Measurements from ENCODE around the gene STX8. TPM values are rescaled to one million over a fixed set of nuclear protein-coding genes. Genes with fewer than 3 reads are reported as not detected.
"Not testable (repeated sequence)": the region's sequence is repeated elsewhere in the genome, so short reads cannot be mapped to it uniquely, and the experiment has no call there.

Gene STX8
- total RNA-seq, 2 experiments from 2014 or later, result 75.2 to 75.8 TPM

DNA sequence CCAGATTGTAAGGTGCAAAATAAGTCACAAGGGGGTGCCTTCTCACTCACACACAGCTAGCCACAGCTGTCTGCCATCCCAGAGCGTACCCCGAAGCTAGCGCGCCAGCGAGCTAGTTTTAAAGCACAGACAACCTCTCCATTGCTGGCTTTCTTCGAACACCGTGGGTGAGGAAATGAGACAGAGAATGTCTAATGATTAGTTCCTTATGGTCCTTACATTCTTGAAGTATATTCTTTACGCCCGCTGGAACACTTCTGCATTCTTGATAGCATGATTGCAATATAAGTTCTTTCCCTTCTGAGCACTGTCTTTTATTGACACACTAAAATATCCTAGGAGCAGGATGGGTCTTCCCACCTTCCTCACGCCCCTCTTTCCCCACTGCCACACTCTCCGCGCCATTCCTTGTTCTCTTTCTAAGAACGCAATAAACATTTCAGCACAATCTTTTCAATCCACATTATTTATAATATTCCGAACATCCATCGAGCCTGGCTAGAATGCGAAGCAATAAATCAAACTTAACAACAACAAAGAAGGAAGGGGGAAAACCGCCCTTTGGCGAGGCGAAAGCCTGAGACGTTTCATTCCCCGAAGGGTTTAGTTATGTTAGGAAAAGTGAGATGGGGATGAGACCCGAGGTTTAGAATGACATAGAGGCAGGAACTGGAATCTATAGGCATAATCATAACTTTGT lies 303.0 kb downstream of the STX8 start:
- intact Hi-C loops (cut with micrococcal nuclease), result loop anchor here (1.0 to 5.0 kb wide), 2 partner anchors 44 to 150 kb away; no protein-coding TSS in a partner anchor
- POLR2A ChIA-PET, result interaction anchor here (1.7 to 1.9 kb wide), 2 partner anchors 17 to 20 kb away, joined by 12 to 14 read pairs; no protein-coding TSS in a partner anchor
- Mint-ChIP-seq H3K4me3 (no peak overlapping the region), H3K27me3 (no peaks in the 10 kb centered on the region), H3K36me3 (no peaks in the 10 kb centered on the region), H3K27ac (no peak overlapping the region), H3K4me1 (ENCODE audit: low read depth) (peaks cover 22% of the 10 kb centered on the region), H3K9me3 (no peaks in the 10 kb centered on the region)
- CTCF ChIA-PET, result interaction anchor here (1.1 to 4.2 kb wide), 3 partner anchors 18 to 249 kb away, joined by 3 to 18 read pairs (median 3); no protein-coding TSS in a partner anchor
- DNase-seq, result no peak

DNA sequence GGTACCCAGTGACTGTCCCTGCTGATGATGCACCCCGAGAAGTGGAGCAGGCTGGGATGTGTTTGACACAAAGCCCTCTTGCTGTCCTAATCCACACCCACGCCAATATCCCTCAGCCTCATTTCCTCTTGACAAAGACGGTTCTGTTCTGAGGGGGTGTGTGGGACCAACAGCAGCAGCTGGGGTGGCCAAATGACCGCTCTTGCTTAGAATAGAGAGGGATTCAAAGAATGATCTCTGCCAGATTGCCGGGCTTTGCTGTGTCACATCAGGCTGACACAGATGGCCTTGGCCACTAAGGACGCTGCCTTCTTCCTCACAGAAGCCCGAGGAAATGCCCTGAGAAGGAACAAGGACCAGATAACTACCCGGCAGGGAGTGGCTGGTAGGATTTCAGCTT lies 303.6 kb downstream of the STX8 start:
- Mint-ChIP-seq H3K27ac (no peak overlapping the region), H3K9me3 (no peaks in the 10 kb centered on the region), H3K4me1 (ENCODE audit: low read depth) (peaks cover 22% of the 10 kb centered on the region), H3K4me3 (no peak overlapping the region), H3K36me3 (no peaks in the 10 kb centered on the region), H3K27me3 (no peaks in the 10 kb centered on the region)
- intact Hi-C loops (cut with micrococcal nuclease), result loop anchor here (5.0 kb wide), 1 partner anchor 150 kb away; no protein-coding TSS in a partner anchor
- ChIA-PET CTCF (no interaction called here), POLR2A (no interaction called here)
- no peak for DNase-seq

DNA sequence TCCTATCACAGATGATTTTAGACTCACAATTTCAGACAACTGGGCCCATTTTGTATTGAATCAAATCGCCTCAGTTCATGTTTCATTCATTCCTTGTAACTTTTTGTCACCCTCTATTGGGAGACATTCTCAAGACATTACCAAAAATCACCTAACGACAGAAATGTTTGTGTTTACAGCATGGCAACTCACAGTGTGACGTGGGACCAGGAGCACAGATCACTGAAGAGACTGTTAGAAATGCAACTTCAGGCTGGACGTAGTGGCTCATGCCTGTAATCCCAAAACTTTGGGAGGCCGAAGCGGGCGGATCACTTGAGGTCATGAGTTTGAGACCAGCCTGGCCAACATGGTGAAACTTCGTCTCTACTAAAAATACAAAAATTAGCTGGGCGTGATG lies 304.7 kb downstream of the STX8 start:
- no peaks in the 10 kb centered on the region for H3K9me3 Mint-ChIP-seq
- POLR2A ChIA-PET, result no interaction called here
- peaks cover 22% of the 10 kb centered on the region for H3K4me1 Mint-ChIP-seq (ENCODE audit: low read depth)
- no peak overlapping the region for H3K27ac Mint-ChIP-seq
- no peak for DNase-seq
- no peak overlapping the region for H3K4me3 Mint-ChIP-seq
- intact Hi-C loops (cut with micrococcal nuclease), result loop anchor here (5.0 kb wide), 1 partner anchor 149 kb away; no protein-coding TSS in a partner anchor
- H3K36me3 Mint-ChIP-seq, result no peaks in the 10 kb centered on the region
- H3K27me3 Mint-ChIP-seq, result no peaks in the 10 kb centered on the region
- CTCF ChIA-PET, result no interaction called here

DNA sequence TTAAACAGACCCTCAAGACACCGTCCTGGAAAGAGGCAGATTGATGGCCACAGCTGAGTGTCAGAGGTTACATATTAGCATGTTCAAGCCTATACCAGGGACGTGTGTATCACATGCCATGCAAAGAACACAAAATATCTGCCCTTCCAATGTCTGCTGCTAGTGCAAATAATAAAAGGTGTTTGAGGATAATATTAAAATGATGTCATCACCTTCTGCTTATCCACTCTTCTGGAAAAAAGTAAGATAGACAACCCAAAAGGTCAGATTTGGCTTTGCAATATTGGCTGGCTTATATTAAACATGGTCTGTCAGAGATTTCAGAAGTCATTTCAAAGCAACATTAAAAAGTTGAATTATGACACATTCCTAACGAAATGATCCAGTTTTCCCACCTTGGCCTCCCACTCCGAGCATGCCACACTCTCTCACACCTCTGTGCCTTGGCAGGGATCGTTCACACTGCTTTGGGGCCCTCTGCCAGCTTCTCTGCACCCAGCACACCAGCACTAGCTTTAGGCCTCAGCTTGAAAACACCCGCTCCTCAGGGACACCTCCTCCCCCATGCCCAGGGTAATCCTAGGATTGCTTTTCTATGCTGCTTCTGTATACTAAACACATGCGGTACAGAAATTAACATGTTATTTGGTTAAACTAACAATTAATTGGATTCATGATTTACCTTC lies 306.1 kb downstream of the STX8 start:
- POLR2A ChIA-PET, result no interaction called here
- no peaks in the 10 kb centered on the region for H3K27me3 Mint-ChIP-seq
- no peak overlapping the region for H3K4me3 Mint-ChIP-seq
- intact Hi-C loops (cut with micrococcal nuclease), result loop anchor here (5.0 kb wide), 1 partner anchor 147 kb away; no protein-coding TSS in a partner anchor
- peaks cover 16% of the 10 kb centered on the region for H3K4me1 Mint-ChIP-seq (ENCODE audit: low read depth)
- CTCF ChIA-PET, result no interaction called here
- H3K36me3 Mint-ChIP-seq, result no peaks in the 10 kb centered on the region
- no peak overlapping the region for H3K27ac Mint-ChIP-seq
- H3K9me3 Mint-ChIP-seq, result no peaks in the 10 kb centered on the region
- DNase-seq, result no peak

DNA sequence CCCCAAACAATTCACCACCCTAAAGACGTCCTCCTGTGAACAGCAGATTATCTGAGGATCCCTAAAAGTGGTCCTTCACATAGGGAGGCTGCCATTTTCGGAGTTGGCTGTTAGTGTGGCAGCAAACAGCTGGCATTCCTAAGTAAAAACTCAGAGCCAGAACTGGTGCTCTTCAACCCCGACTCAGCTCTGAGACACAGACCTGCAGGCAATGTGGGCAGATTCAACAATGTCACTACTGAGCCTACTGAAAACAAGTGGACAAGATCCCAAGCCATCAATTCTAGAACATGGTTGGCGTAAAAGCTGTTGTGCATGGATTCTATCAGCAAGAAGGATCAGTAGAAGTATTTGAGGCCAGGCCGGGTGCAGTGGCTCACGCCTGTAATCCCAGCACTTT lies 307.1 kb downstream of the STX8 start:
- POLR2A ChIA-PET, result interaction anchor here (0.7 kb wide), 1 partner anchor 24 kb away, joined by 3 read pairs; no protein-coding TSS in a partner anchor

DNA sequence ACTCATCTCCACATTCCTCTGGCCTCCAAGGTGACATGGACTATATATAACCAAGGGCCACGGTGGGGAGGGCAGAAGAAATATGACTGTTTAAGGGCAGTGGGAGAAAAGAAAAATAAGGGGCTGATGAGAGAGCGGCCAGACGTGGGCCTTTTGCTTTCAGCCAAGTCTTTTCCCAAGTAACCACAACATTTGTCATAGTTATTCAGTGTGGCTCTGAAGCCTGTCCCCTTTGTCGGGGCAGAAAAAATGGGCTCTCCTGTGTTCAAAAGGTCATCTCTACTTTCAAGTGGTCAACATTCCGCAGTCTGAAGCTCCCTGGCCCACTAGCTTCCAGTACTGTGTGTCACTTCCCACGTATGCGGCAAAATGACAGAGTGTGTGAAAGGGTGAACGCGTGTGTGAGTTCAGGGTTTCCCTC lies 308.9 kb downstream of the STX8 start:
- intact Hi-C loops (cut with micrococcal nuclease), result no loop called here
- no peaks in the 10 kb centered on the region for H3K4me1 Mint-ChIP-seq (ENCODE audit: low read depth)
- ChIA-PET POLR2A (no interaction called here), CTCF (no interaction called here)
- no peak overlapping the region for H3K4me3 Mint-ChIP-seq
- H3K9me3 Mint-ChIP-seq, result peaks cover 6% of the 10 kb centered on the region
- no peaks in the 10 kb centered on the region for H3K27me3 Mint-ChIP-seq
- no peak overlapping the region for H3K27ac Mint-ChIP-seq
- peaks cover 7% of the 10 kb centered on the region for H3K36me3 Mint-ChIP-seq
- DNase-seq, result no peak

More for the DNA sequence above, 307.1 kb downstream of the STX8 start:
- DNase-seq, result no peak
- Mint-ChIP-seq H3K36me3 (peaks cover 5% of the 10 kb centered on the region), H3K27ac (no peak overlapping the region), H3K4me1 (ENCODE audit: low read depth) (peaks cover 8% of the 10 kb centered on the region), H3K27me3 (no peaks in the 10 kb centered on the region), H3K9me3 (peaks cover 6% of the 10 kb centered on the region), H3K4me3 (no peak overlapping the region)
- intact Hi-C loops (cut with micrococcal nuclease), result no loop called here
- CTCF ChIA-PET, result interaction anchor here (0.6 kb wide), 1 partner anchor 217 kb away, joined by 3 read pairs; no protein-coding TSS in a partner anchor

DNA sequence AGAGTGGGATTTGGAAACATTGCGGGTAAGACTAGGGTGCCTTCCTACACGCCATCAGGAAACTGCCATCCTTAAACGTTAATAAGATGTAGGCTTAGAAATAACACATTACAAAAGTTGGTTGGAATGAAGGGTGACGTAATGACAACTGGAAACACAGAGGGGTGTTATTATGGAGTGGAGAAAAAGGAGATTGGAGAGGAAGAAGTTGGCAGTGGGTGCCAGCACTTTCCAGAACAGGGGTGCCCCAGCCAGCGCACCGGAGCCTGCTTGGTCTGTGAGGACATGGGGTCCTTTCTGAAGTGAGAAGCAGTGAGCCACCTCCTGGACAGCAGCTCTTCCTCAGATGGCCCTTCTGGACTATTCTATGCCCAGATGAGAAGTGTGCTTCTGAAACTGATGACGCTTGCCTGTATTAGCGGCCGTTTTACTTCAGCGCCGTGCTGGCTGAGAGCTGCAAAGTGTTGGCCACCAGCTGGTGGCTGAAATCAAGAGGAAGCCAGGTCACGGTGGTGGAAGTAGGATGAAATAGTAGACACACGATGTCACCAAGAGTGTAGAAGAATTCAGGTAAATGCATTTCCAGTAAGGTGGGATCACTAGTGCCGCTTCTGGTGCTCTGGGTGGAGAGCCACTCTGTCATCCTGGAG lies 309.5 kb downstream of the STX8 start:
- no peaks in the 10 kb centered on the region for H3K27me3 Mint-ChIP-seq
- H3K36me3 Mint-ChIP-seq, result peaks cover 7% of the 10 kb centered on the region
- POLR2A ChIA-PET, result no interaction called here
- no peak overlapping the region for H3K27ac Mint-ChIP-seq
- no peak overlapping the region for H3K4me3 Mint-ChIP-seq
- intact Hi-C loops (cut with micrococcal nuclease), result no loop called here
- H3K4me1 Mint-ChIP-seq (ENCODE audit: low read depth), result peaks cover 2% of the 10 kb centered on the region
- H3K9me3 Mint-ChIP-seq, result peaks cover 6% of the 10 kb centered on the region
- DNase-seq, result no peak
- CTCF ChIA-PET, result no interaction called here

DNA sequence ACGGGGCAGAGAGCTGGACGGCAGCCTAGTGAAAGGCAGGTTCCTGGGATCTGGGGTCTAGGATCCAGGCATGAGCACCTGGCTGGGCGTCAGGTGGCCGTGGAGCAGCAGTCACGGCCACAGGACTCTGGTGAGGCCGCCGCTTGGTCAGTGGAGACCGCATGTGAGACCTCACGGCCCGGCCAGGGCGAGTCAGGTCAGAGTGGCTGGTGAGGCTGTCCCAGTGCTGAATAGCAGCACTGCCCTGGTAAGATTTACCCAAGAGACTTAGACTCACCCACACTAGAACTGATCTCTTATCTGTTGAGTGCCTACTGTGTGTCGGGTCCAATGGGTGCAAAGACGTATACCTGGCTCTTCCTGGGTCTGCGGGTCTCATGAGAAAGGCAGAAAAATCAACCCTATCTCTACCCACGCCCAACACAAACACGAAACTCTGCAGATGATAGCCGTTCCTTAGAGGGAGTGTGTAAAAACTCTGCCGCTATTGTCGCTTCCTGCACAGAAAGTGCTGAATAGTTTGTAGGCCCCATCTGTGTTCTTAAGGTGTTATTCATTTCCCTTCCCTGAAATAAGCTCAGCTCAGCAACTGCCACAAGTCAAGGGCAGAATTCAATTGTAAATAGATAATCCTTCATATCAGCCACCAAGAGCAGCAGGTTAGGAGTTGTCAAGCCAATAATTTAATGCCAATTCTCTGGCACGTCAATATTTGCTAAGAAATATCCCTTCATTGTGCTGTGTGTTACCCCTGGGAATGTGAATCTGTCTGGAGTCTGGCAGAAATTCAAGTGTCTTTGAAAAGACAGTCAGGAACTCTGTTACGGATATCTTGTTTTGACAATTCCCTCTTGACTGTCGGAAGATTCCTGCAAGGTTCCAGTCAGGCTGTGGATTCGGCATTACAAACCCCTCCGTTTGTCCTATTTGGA lies 314.3 kb downstream of the STX8 start:
- POLR2A ChIA-PET, result no interaction called here
- H3K4me3 Mint-ChIP-seq, result no peak overlapping the region
- CTCF ChIA-PET, result no interaction called here

DNA sequence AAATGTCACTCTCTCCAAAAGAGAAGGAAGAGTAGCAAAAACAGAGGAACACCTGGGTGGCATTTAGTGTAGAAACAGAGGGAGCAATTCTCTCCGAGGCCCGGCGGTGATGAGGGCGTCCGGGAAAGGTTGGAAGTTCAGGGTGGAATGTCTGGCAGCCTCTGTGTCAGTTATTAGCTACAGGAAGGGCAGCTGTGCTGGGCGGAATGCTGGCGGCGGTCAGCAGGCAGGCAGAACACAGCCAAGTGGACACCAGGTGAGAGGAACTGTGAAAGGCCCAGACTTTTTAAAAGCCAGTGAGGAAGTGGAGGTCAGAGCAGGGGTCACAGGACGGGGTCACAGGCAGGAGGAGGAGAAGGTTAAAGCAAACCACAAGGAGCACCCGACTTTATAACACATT lies 316.2 kb downstream of the STX8 start:
- no peak for DNase-seq
- intact Hi-C loops (cut with micrococcal nuclease), result no loop called here
- ChIA-PET CTCF (no interaction called here), POLR2A (no interaction called here)
- H3K27me3 Mint-ChIP-seq, result no peaks in the 10 kb centered on the region
- H3K27ac Mint-ChIP-seq, result no peak overlapping the region
- peaks cover 7% of the 10 kb centered on the region for H3K36me3 Mint-ChIP-seq
- H3K9me3 Mint-ChIP-seq, result peaks cover 6% of the 10 kb centered on the region
- no peak overlapping the region for H3K4me3 Mint-ChIP-seq
- peaks cover 4% of the 10 kb centered on the region for H3K4me1 Mint-ChIP-seq (ENCODE audit: low read depth)

More for the DNA sequence above, 314.3 kb downstream of the STX8 start:
- Mint-ChIP-seq H3K36me3 (peaks cover 7% of the 10 kb centered on the region), H3K27ac (no peak overlapping the region), H3K9me3 (peaks cover 6% of the 10 kb centered on the region), H3K27me3 (no peaks in the 10 kb centered on the region), H3K4me1 (ENCODE audit: low read depth) (peaks cover 4% of the 10 kb centered on the region)
- intact Hi-C loops (cut with micrococcal nuclease), result no loop called here
- DNase-seq, result no peak

DNA sequence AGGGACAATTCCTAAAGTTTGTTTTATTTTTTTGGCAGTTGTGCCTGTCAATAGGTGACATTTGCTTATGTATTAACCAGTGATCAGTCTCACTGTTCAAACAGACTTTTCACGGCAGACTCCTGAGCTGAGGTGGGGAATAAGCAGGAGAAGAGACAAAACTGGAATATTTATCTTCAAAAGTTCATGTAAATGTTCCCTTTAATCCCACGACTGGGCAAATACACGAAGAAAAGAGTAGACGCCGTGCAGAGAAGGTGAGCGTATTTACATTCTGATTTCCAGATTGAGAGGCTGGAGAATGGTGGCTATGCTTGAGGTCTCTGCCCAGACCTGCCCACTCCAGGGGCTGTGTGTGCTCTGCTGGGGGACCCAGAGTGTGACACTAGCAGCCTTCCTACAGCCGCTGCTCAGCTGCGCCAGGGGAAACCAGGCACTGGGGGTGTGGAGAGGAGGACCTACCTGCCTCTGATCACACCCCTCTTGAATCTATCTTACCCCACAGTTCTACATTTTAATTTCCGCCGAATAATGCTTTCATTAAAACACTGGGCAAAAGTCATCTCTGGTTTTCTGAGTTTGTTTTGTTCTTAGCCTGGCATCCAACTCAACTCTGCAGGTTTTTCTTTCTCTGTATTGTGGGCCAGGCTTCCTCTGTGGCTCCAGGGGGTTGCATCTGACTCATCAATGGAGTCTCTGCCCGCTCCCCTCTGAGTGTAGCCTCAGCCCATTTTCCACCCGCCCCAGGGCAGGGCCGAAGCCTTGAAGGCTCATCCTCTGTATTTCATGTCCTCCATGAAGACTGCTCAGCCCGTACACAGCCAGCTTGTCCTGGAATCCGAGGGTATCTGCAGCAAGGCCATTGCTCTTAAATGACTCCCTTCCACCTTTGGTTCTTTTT lies 317.3 kb downstream of the STX8 start:
- H3K27ac Mint-ChIP-seq, result no peak overlapping the region
- no peaks in the 10 kb centered on the region for H3K9me3 Mint-ChIP-seq
- ChIA-PET CTCF (interaction anchor here (0.5 kb wide), 1 partner anchor 266 kb away, joined by 3 read pairs; no protein-coding TSS in a partner anchor), POLR2A (no interaction called here)
- H3K36me3 Mint-ChIP-seq, result peaks cover under 1% of the 10 kb centered on the region
- H3K27me3 Mint-ChIP-seq, result no peaks in the 10 kb centered on the region
- DNase-seq, result no peak
- H3K4me3 Mint-ChIP-seq, result no peak overlapping the region
- intact Hi-C loops (cut with micrococcal nuclease), result no loop called here
- H3K4me1 Mint-ChIP-seq (ENCODE audit: low read depth), result peaks cover 11% of the 10 kb centered on the region

DNA sequence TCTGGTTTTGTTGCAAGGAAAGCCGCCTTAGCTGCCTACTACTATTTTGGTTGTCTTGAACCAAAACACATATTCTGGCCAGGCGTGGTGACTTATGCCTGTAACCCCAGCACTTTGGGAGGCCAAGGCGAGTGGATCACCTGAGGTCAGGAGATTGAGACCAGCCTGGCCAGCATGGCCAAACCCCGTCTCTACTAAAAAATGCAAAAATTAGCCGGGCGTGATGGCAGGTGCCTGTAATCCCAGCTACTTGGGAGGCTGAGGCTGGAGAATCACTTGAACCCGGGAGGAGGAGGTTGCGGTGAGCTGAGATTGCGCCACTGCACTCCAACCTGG lies 318.0 kb downstream of the STX8 start:
- peaks cover 19% of the 10 kb centered on the region for H3K4me1 Mint-ChIP-seq (ENCODE audit: low read depth)
- H3K36me3 Mint-ChIP-seq; H3K27me3 Mint-ChIP-seq; H3K9me3 Mint-ChIP-seq; H3K27ac Mint-ChIP-seq; POLR2A ChIA-PET; intact Hi-C loops (cut with micrococcal nuclease); DNase-seq; H3K4me3 Mint-ChIP-seq: not testable (repeated sequence)
- CTCF ChIA-PET, result interaction anchor here (1.3 kb wide), 1 partner anchor 35 kb away, joined by 3 read pairs; no protein-coding TSS in a partner anchor

All from activated CD4-positive, alpha-beta memory T cell treated with anti-CD3 and anti-CD28 coated beads for 36 hours (primary cell).